Prostate gland (tissue), 2 donors: Measurements from ENCODE around the gene RASL10A. TPM values are rescaled to one million over a fixed set of nuclear protein-coding genes. Genes with fewer than 3 reads are reported as not detected.
"Not testable (repeated sequence)": the region's sequence is repeated elsewhere in the genome, so short reads cannot be mapped to it uniquely, and the experiment has no call there.

Experiments
- DNase-seq: peaks from one replicate; pipeline ENCODE4 v3.0.0-alpha.2; 2019; ENCODE audit warnings: low spot score
- H3K27ac ChIP-seq, 2 donors: fragments of 200-600 bp; sonication (generic); 2 replicates each; pipeline ENCODE4 v1.5.1; 2017 to 2019
- H3K27me3 ChIP-seq: fragments of 200-600 bp; sonication (generic); replicated peaks from 2 replicates; pipeline ENCODE4 v1.5.1; 2019; ENCODE audit not compliant: insufficient read depth
- H3K36me3 ChIP-seq, 2 donors: fragments of 200-600 bp; sonication (generic); 1 replicate in 1 of 2; 2 replicates in 1 of 2; pipeline versions ENCODE4 v1.5.1 to v1.8.1; 2017 to 2019
- H3K4me1 ChIP-seq: fragments of 200-600 bp; sonication (generic); replicated peaks from 2 replicates; pipeline ENCODE4 v1.5.1; 2019
- H3K4me3 ChIP-seq, 2 donors: fragments of 200-600 bp; sonication (generic); 2 replicates each; pipeline ENCODE4 v1.5.1; 2017 to 2019
- H3K9me3 ChIP-seq: fragments of 200-600 bp; sonication (generic); 2 replicates; pipeline ENCODE4 v1.5.1; 2017
- POLR2A ChIP-seq: fragments of 450-650 bp; IDR thresholded peaks from one replicate; pipeline ENCODE4 v1.6.1; 2016; ENCODE audit warnings: antibody characterized with exemption, mild to moderate bottlenecking
- POLR2AphosphoS5 ChIP-seq: sonication (generic); formaldehyde crosslinking; IDR thresholded peaks from one replicate; pipeline ENCODE4 v1.6.1; 2017; ENCODE audit warnings: antibody characterized with exemption
- WGBS: methylation state at CpG from one replicate; pipeline ENCODE4 v1.1.5; 2018; 5-methylcytosine and 5-hydroxymethylcytosine counted together
- intact Hi-C: fragments of 100-400 bp; cut with DNase I; formaldehyde crosslinking; loops from one replicate; pipeline ENCODE4 v1.14.2; 2022
- total RNA-seq, 2 donors: library from RNA; depleted of rRNA; stranded (reverse); fragments of >200 nt; gene quantifications; one replicate each; pipeline ENCODE4 v1.1.0, GENCODE V29; 2016
- TF ChIP-seq, protein P1 (sequence below), 4 experiments: fragments of 200-600 bp in 2 of 4; fragments of 450-650 bp in 2 of 4; sonication (generic) in 2 of 4; IDR thresholded peaks; 1 replicate in 3 of 4; 2 replicates in 1 of 4; pipeline ENCODE4 v1.5.1; 2016 to 2019; ENCODE audit warnings: antibody characterized with exemption in 4 of 4, mild to moderate bottlenecking in 2 of 4, moderate library complexity in 2 of 4

Gene RASL10A
- total RNA-seq, 2 donors from 2014 or later, result 9.2 to 15.1 TPM

DNA sequence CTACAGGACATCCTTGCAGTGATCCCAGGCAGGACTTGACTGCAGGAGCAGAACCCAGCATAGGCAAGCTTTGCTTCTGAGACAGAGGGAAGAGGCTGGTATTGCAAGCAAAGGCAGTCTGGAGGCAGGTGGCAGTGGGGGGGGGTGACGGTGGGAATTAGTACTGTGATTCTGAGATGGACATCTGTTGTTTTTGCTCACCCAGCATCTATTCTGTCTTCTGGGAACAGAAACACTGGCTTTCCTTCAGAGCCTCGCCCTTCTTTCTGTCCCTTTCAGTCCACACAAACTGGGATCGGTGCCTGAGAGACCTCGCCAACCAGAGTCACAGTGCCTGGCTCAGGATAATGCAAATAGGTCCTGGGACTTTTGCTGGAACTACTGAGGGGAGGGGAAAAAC, 31.2 kb upstream of the RASL10A start:
- intact Hi-C loops, result no loop called here
- DNase-seq, result peak; percentile 86
- Histone ChIP-seq H3K27me3 (no peaks in the 10 kb centered on the region), H3K9me3 (no peaks in the 10 kb centered on the region), H3K4me3 (no peak overlapping the region), H3K27ac (peak overlapping the region; percentile 50 to 68), H3K4me1 (peaks cover 14% of the 10 kb centered on the region), H3K36me3 (peaks cover 9 to 12% of the 10 kb centered on the region in 2 donors)
- WGBS, result 49% methylated on average over 4 of the region's 4 CpGs
- TF ChIP-seq POLR2A (no peak), POLR2AphosphoS5 (peak; percentile 73)
- TF ChIP-seq, protein P1, sequence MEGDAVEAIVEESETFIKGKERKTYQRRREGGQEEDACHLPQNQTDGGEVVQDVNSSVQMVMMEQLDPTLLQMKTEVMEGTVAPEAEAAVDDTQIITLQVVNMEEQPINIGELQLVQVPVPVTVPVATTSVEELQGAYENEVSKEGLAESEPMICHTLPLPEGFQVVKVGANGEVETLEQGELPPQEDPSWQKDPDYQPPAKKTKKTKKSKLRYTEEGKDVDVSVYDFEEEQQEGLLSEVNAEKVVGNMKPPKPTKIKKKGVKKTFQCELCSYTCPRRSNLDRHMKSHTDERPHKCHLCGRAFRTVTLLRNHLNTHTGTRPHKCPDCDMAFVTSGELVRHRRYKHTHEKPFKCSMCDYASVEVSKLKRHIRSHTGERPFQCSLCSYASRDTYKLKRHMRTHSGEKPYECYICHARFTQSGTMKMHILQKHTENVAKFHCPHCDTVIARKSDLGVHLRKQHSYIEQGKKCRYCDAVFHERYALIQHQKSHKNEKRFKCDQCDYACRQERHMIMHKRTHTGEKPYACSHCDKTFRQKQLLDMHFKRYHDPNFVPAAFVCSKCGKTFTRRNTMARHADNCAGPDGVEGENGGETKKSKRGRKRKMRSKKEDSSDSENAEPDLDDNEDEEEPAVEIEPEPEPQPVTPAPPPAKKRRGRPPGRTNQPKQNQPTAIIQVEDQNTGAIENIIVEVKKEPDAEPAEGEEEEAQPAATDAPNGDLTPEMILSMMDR (IDR thresholded peaks at IDR 0.05), result no peak

DNA sequence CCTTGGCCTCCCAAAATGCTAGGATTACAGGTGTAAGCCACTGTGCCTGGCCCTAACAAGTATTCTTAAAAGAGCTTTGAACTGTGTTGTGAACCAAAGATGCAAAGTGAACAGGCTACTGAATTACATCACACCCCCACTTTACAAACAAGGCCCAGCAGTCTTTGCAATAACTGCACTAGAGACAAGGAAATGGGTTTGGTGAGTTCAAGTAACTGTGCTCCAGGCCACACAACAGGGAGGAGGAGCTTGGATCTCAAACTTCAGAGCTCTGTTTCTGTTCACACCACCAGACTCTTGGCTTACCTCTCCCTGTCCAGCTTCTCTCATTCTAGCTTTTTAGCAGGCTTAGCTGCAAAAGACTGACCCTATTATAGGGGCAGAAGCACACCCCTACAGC, 30.4 kb upstream of the RASL10A start:
- no peak for DNase-seq
- no peak overlapping the region for H3K4me3 ChIP-seq
- H3K4me1 ChIP-seq, result peaks cover 14% of the 10 kb centered on the region
- peak overlapping the region; percentile 50 to 68 for H3K27ac ChIP-seq
- intact Hi-C loops, result no loop called here
- H3K27me3 ChIP-seq, result no peaks in the 10 kb centered on the region
- peaks cover 14 to 16% of the 10 kb centered on the region in 2 donors for H3K36me3 ChIP-seq
- no peaks in the 10 kb centered on the region for H3K9me3 ChIP-seq
- TF ChIP-seq, protein P1 (IDR thresholded peaks at IDR 0.05), result no peak
- TF ChIP-seq POLR2AphosphoS5, result no peak
- TF ChIP-seq POLR2A, result no peak

DNA sequence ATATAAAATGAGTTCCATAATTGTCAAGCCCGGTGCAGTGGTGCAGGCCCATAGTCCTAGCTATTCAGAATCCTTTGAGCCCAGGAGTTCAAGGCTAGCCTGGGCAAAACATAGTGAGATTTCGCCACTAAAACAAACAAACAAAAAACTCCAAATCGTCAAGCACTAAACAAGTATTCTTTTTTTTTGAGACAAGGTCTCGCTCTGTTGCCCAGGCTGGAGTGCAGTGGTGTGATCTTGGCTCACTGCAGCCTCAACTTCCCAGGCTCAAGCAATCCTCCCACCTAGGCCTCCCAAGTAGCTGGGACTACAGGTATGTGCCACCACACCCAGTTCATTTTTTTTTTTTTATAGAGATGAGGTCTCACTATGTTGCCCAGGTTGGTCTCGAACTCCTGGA, 29.4 kb upstream of the RASL10A start:
- intact Hi-C loops, H3K4me3 ChIP-seq, DNase-seq, H3K27me3 ChIP-seq, H3K9me3 ChIP-seq: not testable (repeated sequence)
- H3K36me3 ChIP-seq, result peaks cover 13 to 15% of the 10 kb centered on the region in 2 donors
- 85% methylated on average over 5 of the region's 5 CpGs for WGBS
- H3K4me1 ChIP-seq, result peaks cover 14% of the 10 kb centered on the region
- H3K27ac ChIP-seq, result peak overlapping the region; percentile 21 to 68

DNA sequence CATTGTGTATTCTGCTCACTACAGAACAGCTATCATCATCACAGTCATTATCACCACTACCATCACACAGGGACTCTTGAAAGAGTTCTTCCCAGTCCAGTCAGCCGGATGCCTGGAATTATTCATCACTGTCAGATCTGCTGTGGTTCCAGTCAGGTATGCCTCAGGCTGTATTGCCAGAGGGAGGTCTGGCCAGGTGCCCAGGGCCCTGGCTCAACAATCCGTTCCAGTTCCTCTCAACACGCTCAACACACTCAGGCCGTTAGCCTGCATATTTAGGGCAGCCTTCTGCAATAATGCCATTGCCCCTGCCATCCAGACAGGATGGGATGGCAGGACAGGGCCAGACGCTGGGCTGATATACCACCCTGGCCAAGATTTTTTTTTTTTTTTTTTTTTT, 28.6 kb upstream of the RASL10A start:
- peak; percentile 80 for DNase-seq
- intact Hi-C loops, result no loop called here
- H3K4me3 ChIP-seq, result no peak overlapping the region
- no peaks in the 10 kb centered on the region for H3K9me3 ChIP-seq
- peaks cover 14% of the 10 kb centered on the region for H3K4me1 ChIP-seq
- no peaks in the 10 kb centered on the region for H3K27me3 ChIP-seq
- H3K36me3 ChIP-seq, result peaks cover 6 to 17% of the 10 kb centered on the region in 2 donors
- peak overlapping the region in 1 of 2 donors; percentile 51 for H3K27ac ChIP-seq
- 33% methylated on average over 5 of the region's 5 CpGs for WGBS
- TF ChIP-seq POLR2AphosphoS5 (peak; percentile 81), POLR2A (no peak)
- TF ChIP-seq, protein P1 (IDR thresholded peaks at IDR 0.05), result no peak

DNA sequence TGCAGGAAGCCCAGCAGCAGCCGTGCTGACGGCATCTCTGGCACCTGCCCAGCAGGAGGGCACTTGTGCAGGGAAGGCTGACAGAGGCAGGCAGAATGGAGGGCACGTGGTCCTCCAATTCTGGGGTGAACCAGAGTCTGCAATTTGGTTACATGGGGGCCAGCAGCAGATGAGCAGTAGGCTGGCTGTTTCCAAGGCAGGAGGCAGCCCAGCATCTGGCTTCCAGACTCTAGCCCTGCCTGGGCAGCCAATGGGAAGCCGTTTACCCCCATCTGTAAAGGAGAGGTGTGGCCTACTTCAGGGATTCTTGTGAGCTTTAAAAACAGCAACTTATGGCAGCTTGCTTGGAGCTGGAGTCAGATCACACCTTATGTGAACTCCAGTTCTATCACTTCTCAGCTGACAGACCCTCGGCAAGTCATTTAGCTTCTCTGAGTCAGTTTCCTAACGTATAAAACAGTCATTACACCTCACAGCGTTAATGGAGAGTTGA, 27.9 kb upstream of the RASL10A start:
- Histone ChIP-seq H3K27me3 (no peaks in the 10 kb centered on the region), H3K4me3 (no peak overlapping the region), H3K27ac (peak overlapping the region in 1 of 2 donors; percentile 51), H3K9me3 (no peaks in the 10 kb centered on the region), H3K36me3 (peaks cover 3 to 20% of the 10 kb centered on the region in 2 donors), H3K4me1 (peaks cover 14% of the 10 kb centered on the region)
- TF ChIP-seq POLR2AphosphoS5 (no peak), POLR2A (no peak)
- TF ChIP-seq, protein P1 (IDR thresholded peaks at IDR 0.05), result no peak
- 46% methylated on average over 7 of the region's 7 CpGs for WGBS
- DNase-seq, result no peak
- intact Hi-C loops, result no loop called here
